ENCODE data around the gene EZR. TPM values are rescaled to one million over a fixed set of nuclear protein-coding genes. Genes with fewer than 3 reads are reported as not detected.

Gene EZR
- total and polyA plus RNA-seq, 2 of the 13 experiments (the other 11 are each of a cell fraction or from before 2014, with no cell fraction given), result 34.7 to 60.3 TPM

- TF ChIP-seq EEA1 (CRISPR knock-in tag; IDR thresholded peaks at IDR 0.05; ENCODE audit: borderline replicate concordance) (no peak), CTCF (CRISPR knock-in tag; IDR thresholded peaks at IDR 0.05) (no peak)
Measured at GRCh38 chr6:158754738-158755137, 64.4 kb downstream of the EZR start (continued).

- FAIRE-seq, result no peak
- H2AFZ ChIP-seq (ENCODE audit: low read length), result no peak overlapping the region
- WGBS (ENCODE audit: low lambda C conversion rate), result 82% methylated on average over 9 of the region's 9 CpGs
- TF ChIP-seq ZNF761 (CRISPR knock-in tag; conservative IDR thresholded peaks at IDR 0.05) (no peak), ELK4 (CRISPR knock-in tag; IDR thresholded peaks at IDR 0.05; ENCODE audit: borderline replicate concordance) (no peak), ZNF652 (CRISPR knock-in tag; IDR thresholded peaks at IDR 0.05; ENCODE audit: borderline replicate concordance, low read depth) (no peak), MLXIP (CRISPR knock-in tag; IDR thresholded peaks at IDR 0.05; ENCODE audit: borderline replicate concordance) (no peak), PHF5A (CRISPR knock-in tag; IDR thresholded peaks at IDR 0.05; ENCODE audit: low read depth, unreplicated experiment) (no peak), ZNF225 (CRISPR knock-in tag; IDR thresholded peaks at IDR 0.05) (no peak), ZNF292 (CRISPR knock-in tag; IDR thresholded peaks at IDR 0.05; ENCODE audit: borderline replicate concordance, low read depth) (no peak), SP1 (IDR thresholded peaks at IDR 0.05) (no peak), SP1 (CRISPR knock-in tag; IDR thresholded peaks at IDR 0.05) (no peak), ZNF180 (CRISPR knock-in tag; IDR thresholded peaks at IDR 0.05; ENCODE audit: borderline replicate concordance, low read depth) (no peak), TGIF2 (CRISPR knock-in tag; IDR thresholded peaks at IDR 0.05) (no peak), ZNF780A (CRISPR knock-in tag; IDR thresholded peaks at IDR 0.05) (no peak)
- intact Hi-C loops (cut with micrococcal nuclease; ENCODE audit: unreplicated experiment) (no loop called here), in situ Hi-C loops (cut with HindIII; ENCODE audit: extremely low pct_ligation_motif_present, low pct_unique_long_range_greater_than_20kb) (no loop called here)
- peaks cover 28% of the 10 kb centered on the region for H3K4me1 ChIP-seq (ENCODE audit: insufficient read depth, low read length)
- no peaks in the 10 kb centered on the region for H3K79me2 ChIP-seq (ENCODE audit: insufficient read depth, low read length)
- H3K9me3 ChIP-seq (ENCODE audit: low read length), result no peaks in the 10 kb centered on the region
- ChIA-PET CTCF (ENCODE audit: low intra/inter-chr PET ratio, low total read pairs) (no interaction called here), POLR2A (no interaction called here)
- H3K27me3 ChIP-seq (ENCODE audit: control insufficient read depth in 1 of 2, insufficient read depth in 2 of 2, low read length in 2 of 2), result peaks cover 1 to 38% of the 10 kb centered on the region in 2 experiments; a peak in 4 of 5 replicates
- no peak overlapping the region for H3K4me3 ChIP-seq (replicated peaks in 1 of 3; ENCODE audit: insufficient read depth in 1 of 3, low read depth in 2 of 3, low read length in 3 of 3)
- H3K27ac ChIP-seq (ENCODE audit: extremely low read length, insufficient read depth, low read length), result no peak overlapping the region
- no peak overlapping the region for H3K4me2 ChIP-seq (ENCODE audit: low read depth, low read length)
- no peak for ATAC-seq
- H4K20me1 ChIP-seq (ENCODE audit: insufficient read depth, low read length), result no peaks in the 10 kb centered on the region
- DNase-seq (ENCODE audit: low spot score), result no peak
- no peaks in the 10 kb centered on the region for H3K36me3 ChIP-seq (replicated peaks in 1 of 2; ENCODE audit: control insufficient read depth in 1 of 2, insufficient read depth in 2 of 2, low read length in 2 of 2)
- no peak overlapping the region for H3K9ac ChIP-seq (ENCODE audit: insufficient read depth, low read depth, low read length)
- BruUV-seq (replicated peaks), result no TSS peak
Measured at GRCh38 chr6:158753811-158754210, 65.4 kb downstream of the EZR start.
